Measurements from ENCODE around the gene ST6GALNAC1. TPM values are rescaled to one million over a fixed set of nuclear protein-coding genes. Genes with fewer than 3 reads are reported as not detected.

Gene ST6GALNAC1
- total and polyA plus RNA-seq, 2 of the 8 experiments (the other 6 are each of a cell fraction or from before 2014, with no cell fraction given) = not detected

DNA sequence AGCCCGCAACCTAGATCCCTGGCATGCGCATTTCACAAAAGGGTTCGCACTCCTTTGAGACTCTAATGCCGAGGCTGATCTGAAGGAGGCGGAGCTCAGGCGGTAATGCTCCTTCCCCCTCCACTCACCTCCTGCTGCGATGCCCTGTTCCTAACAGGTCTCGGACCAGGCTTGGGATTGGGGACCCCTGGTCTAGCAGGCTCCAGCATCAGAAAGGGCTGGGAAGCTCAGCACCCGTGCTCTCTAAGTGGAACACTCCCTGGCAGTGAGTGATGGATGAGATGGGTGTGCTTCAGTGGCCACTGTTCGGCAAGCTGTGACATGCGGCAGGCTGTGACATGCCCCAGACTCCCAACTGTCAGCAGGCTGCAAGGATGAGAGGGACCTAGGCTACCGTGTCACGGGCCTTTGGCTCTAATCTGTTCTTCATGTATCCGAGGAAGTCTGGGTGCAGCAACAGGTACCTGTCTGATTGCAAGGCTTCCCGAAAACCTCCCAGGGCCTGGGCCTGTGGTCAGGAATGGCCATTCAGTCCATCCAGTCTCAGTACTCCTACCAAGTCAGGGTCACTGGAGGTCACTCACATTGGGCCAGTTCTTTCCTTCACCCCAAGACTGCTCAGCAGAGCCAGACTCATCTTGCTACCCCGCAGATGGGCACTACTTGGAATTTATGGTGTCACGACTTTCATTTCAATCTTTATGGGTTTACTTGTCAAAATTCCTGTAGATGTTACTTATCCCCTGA, 56.6 kb downstream of the ST6GALNAC1 start:
- FAIRE-seq = no peak
- WGBS, 2 experiments (ENCODE audit: extremely low coverage in 1 of 2, insufficient coverage in 1 of 2, insufficient read length in 1 of 2, insufficient replicate concordance in 2 of 2, low coverage in 1 of 2, low lambda C conversion rate in 2 of 2, missing lambda C conversion rate in 1 of 2) = 48% methylated on average over 17 of the region's 17 CpGs; no CpG with 5 or more reads in 1 of the 2 experiments
- no peak for DNase-seq (ENCODE audit: low read depth in 1 of 2, low spot score in 2 of 2)
- TF ChIP-seq POLR2AphosphoS5 (IDR thresholded peaks at IDR 0.05; ENCODE audit: low read depth, low read length) (no peak), CTBP2 (IDR thresholded peaks at IDR 0.05; ENCODE audit: borderline replicate concordance, insufficient read depth, insufficient read length, low read length) (no peak), HDAC6 (IDR thresholded peaks at IDR 0.05; ENCODE audit: low read depth, low read length) (no peak), SIN3A (conservative IDR thresholded peaks at IDR 0.05 in 1 of 2, IDR thresholded peaks at IDR 0.05 in 1 of 2; ENCODE audit: low read depth in 1 of 2, low read length in 2 of 2) (no peak), RNF2 (IDR thresholded peaks at IDR 0.05; ENCODE audit: borderline replicate concordance, low read depth, low read length, missing control alignments, poor library complexity, severe bottlenecking) (no peak), SP2 (IDR thresholded peaks at IDR 0.05; ENCODE audit: low read length) (no peak), BACH1 (IDR thresholded peaks at IDR 0.05; ENCODE audit: low read length) (no peak), SP4 (IDR thresholded peaks at IDR 0.05; ENCODE audit: low read length) (no peak), BRCA1 (IDR thresholded peaks at IDR 0.05; ENCODE audit: low read depth, low read length) (no peak), SUZ12 (IDR thresholded peaks at IDR 0.05; ENCODE audit: low read length) (no peak), POLR2A (IDR thresholded peaks at IDR 0.05; ENCODE audit: control extremely low read depth in 1 of 2, low read depth in 2 of 2, low read length in 2 of 2) (no peak)

More for the DNA sequence above, 56.6 kb downstream of the ST6GALNAC1 start:
- H4K5ac ChIP-seq (ENCODE audit: insufficient read length, low read depth, low read length) = no peak overlapping the region
- H3K14ac ChIP-seq (ENCODE audit: insufficient read length) = no peak overlapping the region
- no peak overlapping the region for H3K4ac ChIP-seq (replicated peaks; ENCODE audit: insufficient read length, low read depth, low read length)
- no peak overlapping the region for H3K27ac ChIP-seq (ENCODE audit: low read depth, low read length)
- ChIA-PET CTCF (ENCODE audit: partially characterized antibody) (interaction anchor here (0.5 to 1.5 kb wide), 11 partner anchors 11 to 1415 kb away, joined by 3 to 5 read pairs (median 3); no protein-coding TSS in a partner anchor), POLR2A (ENCODE audit: partially characterized antibody) (interaction anchor here (1.6 kb wide), 1 partner anchor 14 kb away, joined by 3 read pairs; no protein-coding TSS in a partner anchor)
- H3K23me2 ChIP-seq (ENCODE audit: low read depth, low read length) = peaks cover 13% of the 10 kb centered on the region
- no peak overlapping the region for H4K91ac ChIP-seq (replicated peaks; ENCODE audit: insufficient read length, low read length)
- no peak overlapping the region for H2BK5ac ChIP-seq (ENCODE audit: low read depth, low read length)
- no peak overlapping the region for H2BK12ac ChIP-seq (ENCODE audit: low read depth, low read length)
- no peak overlapping the region for H3K4me3 ChIP-seq (ENCODE audit: extremely low read depth in 1 of 4, insufficient read depth in 2 of 4, low read depth in 3 of 4, low read length in 4 of 4)
- H3K4me1 ChIP-seq (replicated peaks in 1 of 4; ENCODE audit: control insufficient read depth in 3 of 4, insufficient read depth in 4 of 4, low read length in 3 of 4) = peaks cover 0 to 16% (median 7%) of the 10 kb centered on the region in 4 experiments; a peak in 6 of 7 replicates
- H4K8ac ChIP-seq (ENCODE audit: extremely low read depth, insufficient read depth, low read length) = no peak overlapping the region
- 0 out of 4 replicates have a peak, but pooled peaks cover 0 to 2% of the 10 kb centered on the region in 2 experiments for H3K9me3 ChIP-seq (ENCODE audit: insufficient read depth in 2 of 2, low read depth in 1 of 2, low read length in 1 of 2)
- H2AK5ac ChIP-seq (ENCODE audit: low read depth, low read length) = no peak overlapping the region
- H3K79me2 ChIP-seq (ENCODE audit: control insufficient read depth in 1 of 2, insufficient read depth in 2 of 2, low read length in 2 of 2) = no peaks in the 10 kb centered on the region
- no peak overlapping the region for H3K9ac ChIP-seq (replicated peaks in 1 of 4; ENCODE audit: extremely low read depth in 1 of 4, low read depth in 3 of 4, low read length in 3 of 4)
- peaks cover 33 to 57% (median 45%) of the 10 kb centered on the region in 4 experiments for H3K27me3 ChIP-seq (replicated peaks in 1 of 4; ENCODE audit: control insufficient read depth in 3 of 4, extremely low read depth in 1 of 4, insufficient read depth in 3 of 4, low read length in 3 of 4)
- H3K4me2 ChIP-seq (ENCODE audit: insufficient read depth in 1 of 2, low read depth in 2 of 2, low read length in 2 of 2) = peak overlapping the region; percentile 30 to 87; a peak in 3 of 4 replicates
- peaks cover 0 to 2% of the 10 kb centered on the region in 2 experiments for H4K20me1 ChIP-seq (replicated peaks in 1 of 2; ENCODE audit: control insufficient read depth in 1 of 2, insufficient read depth in 2 of 2, low read length in 2 of 2)
- no peak overlapping the region for H2BK20ac ChIP-seq (ENCODE audit: low read length)
- peaks cover 0 to 9% (median 0%) of the 10 kb centered on the region in 4 experiments; a peak in 1 of 8 replicates for H3K36me3 ChIP-seq (ENCODE audit: control insufficient read depth in 2 of 4, insufficient read depth in 4 of 4, low read length in 3 of 4)
- H2BK120ac ChIP-seq (replicated peaks; ENCODE audit: low read depth, low read length) = no peak overlapping the region
- no peak overlapping the region for H2AFZ ChIP-seq (ENCODE audit: low read length)
- H3K56ac ChIP-seq (replicated peaks; ENCODE audit: insufficient read length, low read depth, low read length) = no peak overlapping the region
- H3K18ac ChIP-seq (ENCODE audit: extremely low read depth, low read length) = no peak overlapping the region
- H3K79me1 ChIP-seq (ENCODE audit: low read depth, low read length) = no peaks in the 10 kb centered on the region
- H3K23ac ChIP-seq (ENCODE audit: insufficient read length) = no peak overlapping the region
- no peak overlapping the region for H2BK15ac ChIP-seq (ENCODE audit: low read length)
